GM12878 (cell line): ENCODE data around the gene MRPL37. TPM values are rescaled to one million over a fixed set of nuclear protein-coding genes. Genes with fewer than 3 reads are reported as not detected.

Experiments
- ATAC-seq: fragments of 200-7000 bp; cut with Tn5 transposase; 3 replicates; pipeline ENCODE4 v1.9.1; 2020; ENCODE audit warnings: mild to moderate bottlenecking, moderate library complexity
- BruUV-seq: library from RNA; stranded (reverse); fragments of 400-500 nt; replicated peaks from 2 replicates; lab custom pipeline; 2021; lab: Mats Ljungman, UMichigan
- CTCF ChIA-PET: fragments of 300-600 bp; sonication (Branson Sonifier 250); formaldehyde crosslinking; extraction: SDS; loops from one replicate; lab custom pipeline; 2021; ENCODE audit warnings: inconsistent platforms; lab: Yijun Ruan, JAX
- POLR2A ChIA-PET: fragments of 350-600 bp; formaldehyde crosslinking; extraction: SDS; loops from one replicate; lab custom pipeline; 2021; ENCODE audit warnings: inconsistent platforms; lab: Charles Lee
- RAD21 ChIA-PET: fragments of 300-600 bp; sonication (Branson Sonifier 250); formaldehyde crosslinking; loops from one replicate; lab custom pipeline; 2023; ENCODE audit warnings: antibody characterized with exemption; ENCODE audit not compliant: unreplicated experiment; lab: Charles Lee
- SMC1A ChIA-PET: fragments of 300-600 bp; sonication (Branson Sonifier 250); formaldehyde crosslinking; loops from one replicate; lab custom pipeline; 2023; ENCODE audit not compliant: unreplicated experiment, uncharacterized antibody; lab: Charles Lee
- DNase-seq: peaks from one replicate; pipeline ENCODE4 v3.0.0-alpha.2; 2011; ENCODE audit warnings: low read depth, low spot score
- FAIRE-seq: peaks from 3 replicates; lab custom pipeline; 2011; peaks lifted over from hg19 to GRCh38; lab: Jason Lieb, UNC
- H2AFZ ChIP-seq: 2 replicates; pipeline ENCODE4 v1.6.0; 2011; ENCODE audit warnings: low read depth, low read length, control low read depth; ENCODE audit not compliant: control insufficient read depth
- H3K27ac ChIP-seq: 2 replicates; pipeline ENCODE4 v1.5.1; 2011; ENCODE audit warnings: control low read depth; ENCODE audit not compliant: control insufficient read depth, insufficient read depth
- H3K27me3 ChIP-seq, 2 experiments: replicated peaks in 1 of 2; 2 replicates each; pipeline versions ENCODE4 v1.6.0 to v1.6.1; 2011; ENCODE audit warnings: low read length in 1 of 2; ENCODE audit not compliant: control insufficient read depth in 2 of 2, insufficient read depth in 2 of 2
- H3K36me3 ChIP-seq, 2 experiments: 2 replicates each; pipeline ENCODE4 v1.5.1; 2011; ENCODE audit warnings: low read length in 1 of 2; ENCODE audit not compliant: control insufficient read depth in 2 of 2, insufficient read depth in 2 of 2
- H3K4me1 ChIP-seq: 2 replicates; pipeline ENCODE4 v1.6.1; 2011; ENCODE audit warnings: mild to moderate bottlenecking, low read length, moderate library complexity, mixed read lengths; ENCODE audit not compliant: control insufficient read depth, insufficient read depth
- H3K4me2 ChIP-seq: 2 replicates; pipeline ENCODE4 v1.6.0; 2011; ENCODE audit warnings: control low read depth; ENCODE audit not compliant: control insufficient read depth, insufficient read depth
- H3K4me3 ChIP-seq: fragments of 200-600 bp; sonication (generic); 2 replicates; pipeline ENCODE4 v1.5.1; 2016
- H3K79me2 ChIP-seq: 2 replicates; pipeline ENCODE4 v1.6.0; 2011; ENCODE audit warnings: low read length; ENCODE audit not compliant: control insufficient read depth, insufficient read depth
- H3K9ac ChIP-seq: 2 replicates; pipeline ENCODE4 v1.8.0; 2011; ENCODE audit warnings: low read length, control low read depth, mixed read lengths; ENCODE audit not compliant: control insufficient read depth, insufficient read depth
- H3K9me3 ChIP-seq: replicated peaks from 3 replicates; pipeline ENCODE4 v1.5.1; 2011; ENCODE audit warnings: mild to moderate bottlenecking, low read length; ENCODE audit not compliant: control insufficient read depth, insufficient read depth
- H4K20me1 ChIP-seq: 2 replicates; pipeline ENCODE4 v1.6.0; 2011; ENCODE audit not compliant: control insufficient read depth, insufficient read depth
- BCL11A ChIP-seq: IDR thresholded peaks from 2 replicates; pipeline ENCODE4 v1.6.1; 2011; ENCODE audit warnings: low read depth, low read length
- BCL3 ChIP-seq: IDR thresholded peaks from 2 replicates; pipeline ENCODE4 v1.6.1; 2011; ENCODE audit warnings: borderline replicate concordance, low read depth, mild to moderate bottlenecking, moderate library complexity, low read length; ENCODE audit not compliant: insufficient read depth, poor library complexity, severe bottlenecking
- CBX3 ChIP-seq: fragments of 200-600 bp; sonication (generic); IDR thresholded peaks from 2 replicates; pipeline ENCODE4 v1.6.1; 2016; ENCODE audit warnings: low read depth, borderline replicate concordance
- GATAD2B ChIP-seq: fragments of 450-650 bp; conservative IDR thresholded peaks from 2 replicates; pipeline ENCODE4 v1.6.1; 2017; ENCODE audit warnings: low read depth, mild to moderate bottlenecking, moderate library complexity
- JUNB ChIP-seq: IDR thresholded peaks from 2 replicates; pipeline ENCODE4 v1.6.1; 2016; ENCODE audit warnings: antibody characterized with exemption, mild to moderate bottlenecking
- MEF2B ChIP-seq: fragments of 450-650 bp; IDR thresholded peaks from 2 replicates; pipeline ENCODE4 v1.6.1; 2018; ENCODE audit warnings: mild to moderate bottlenecking, moderate library complexity; ENCODE audit not compliant: partially characterized antibody, poor library complexity, severe bottlenecking
- PAX5 ChIP-seq: IDR thresholded peaks from 2 replicates; pipeline ENCODE4 v1.6.1; 2011; ENCODE audit warnings: low read depth, low read length, borderline replicate concordance
- RFX5 ChIP-seq: IDR thresholded peaks from 2 replicates; pipeline ENCODE4 v1.6.1; 2011; ENCODE audit warnings: low read depth, low read length, improper control_type of control experiment
- ZNF217 ChIP-seq: fragments of 450-650 bp; IDR thresholded peaks from 2 replicates; pipeline ENCODE4 v1.6.1; 2017; ENCODE audit warnings: antibody characterized with exemption, mild to moderate bottlenecking
- WGBS: methylation state at CpG from one replicate; pipeline ENCODE4 v1.1.6; 2016; ENCODE audit warnings: low lambda C conversion rate; ENCODE audit not compliant: insufficient replicate concordance, insufficient coverage; ENCODE audit errors: missing lambda C conversion rate; 5-methylcytosine and 5-hydroxymethylcytosine counted together
- in situ Hi-C: fragments of 300-500 bp; cut with MboI; formaldehyde crosslinking; loops from 9 replicates; pipeline ENCODE4 v1.14.3; 2018; ENCODE audit warnings: mixed read lengths
- intact Hi-C: fragments of 100-400 bp; cut with micrococcal nuclease; formaldehyde crosslinking; loops from one replicate; pipeline ENCODE4 v1.14.2; 2022; ENCODE audit not compliant: unreplicated experiment
- polyA plus RNA-seq, 11 experiments: library from polyadenylated mRNA; depleted of rRNA in 4 of 11; unstranded in 6 of 11; stranded (reverse) in 5 of 11; fragments of >200 nt; fragmentation: Nextera tagmentation in 4 of 11; fragmentation: Illumina TruSeq in 1 of 11; extraction: Ambion mirVana in 4 of 11; extraction: Trizol in 1 of 11; gene quantifications; 1 replicate in 1 of 11; 2 replicates in 10 of 11; pipeline versions ENCODE4 v1.2.1 to v1.2.3, GENCODE V29; 2011 to 2016; ENCODE audit warnings: inconsistent platforms in 2 of 11, missing spikeins in 2 of 11, low read depth in 1 of 11
- total RNA-seq, 4 experiments: library from RNA; depleted of rRNA in 3 of 4; stranded (reverse); fragments of >200 nt in 3 of 4; fragmentation: Illumina TruSeq in 1 of 4; extraction: Trizol in 1 of 4; gene quantifications; 2 replicates each; pipeline versions ENCODE4 v1.2.1 to v1.2.3, GENCODE V29; 2013 to 2021
- TF ChIP-seq, protein P1 (sequence below): IDR thresholded peaks from 2 replicates; pipeline ENCODE4 v1.6.1; 2011; ENCODE audit warnings: low read depth, low read length, improper control_type of control experiment, borderline replicate concordance
- TF ChIP-seq, protein P2 (sequence below): fragments of 450-650 bp; IDR thresholded peaks from 2 replicates; pipeline ENCODE4 v1.6.1; 2017; ENCODE audit warnings: mild to moderate bottlenecking
- TF ChIP-seq, protein P3 (sequence below): fragments of 450-650 bp; IDR thresholded peaks from 2 replicates; pipeline ENCODE4 v1.6.1; 2016; ENCODE audit warnings: mild to moderate bottlenecking

The MRPL37 gene
- total and polyA plus RNA-seq, 10 of the 15 experiments (the other 5 are each of a cell fraction or from before 2014, with no cell fraction given) = 41.4 to 217 (median 159) TPM

GRCh38 chr1:54257876-54258275 lies 57.9 kb downstream of the MRPL37 start:
- Histone ChIP-seq H3K4me2 (no peak overlapping the region), H3K9ac (no peak overlapping the region), H3K27ac (no peak overlapping the region), H3K36me3 (peaks cover 0 to 5% of the 10 kb centered on the region in 2 experiments; a peak in 3 of 4 replicates), H3K4me1 (no peaks in the 10 kb centered on the region), H3K4me3 (no peak overlapping the region), H3K9me3 (no peaks in the 10 kb centered on the region), H2AFZ (no peak overlapping the region), H3K79me2 (no peaks in the 10 kb centered on the region), H3K27me3 (no peaks in the 10 kb centered on the region), H4K20me1 (no peaks in the 10 kb centered on the region)
- intact Hi-C loops = no loop called here
- in situ Hi-C loops = no loop called here
- ATAC-seq (no peak), DNase-seq (no peak), FAIRE-seq (no peak)
- RAD21 ChIA-PET = no interaction called here
- TF ChIP-seq, protein P1, sequence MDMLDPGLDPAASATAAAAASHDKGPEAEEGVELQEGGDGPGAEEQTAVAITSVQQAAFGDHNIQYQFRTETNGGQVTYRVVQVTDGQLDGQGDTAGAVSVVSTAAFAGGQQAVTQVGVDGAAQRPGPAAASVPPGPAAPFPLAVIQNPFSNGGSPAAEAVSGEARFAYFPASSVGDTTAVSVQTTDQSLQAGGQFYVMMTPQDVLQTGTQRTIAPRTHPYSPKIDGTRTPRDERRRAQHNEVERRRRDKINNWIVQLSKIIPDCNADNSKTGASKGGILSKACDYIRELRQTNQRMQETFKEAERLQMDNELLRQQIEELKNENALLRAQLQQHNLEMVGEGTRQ = no peak
- TF ChIP-seq CBX3 = no peak
- TF ChIP-seq ZNF217 = no peak
- TF ChIP-seq RFX5 = no peak
- BruUV-seq = no TSS peak
- WGBS = 92% methylated on average over 23 of the region's 23 CpGs
- POLR2A ChIA-PET = no interaction called here
- SMC1A ChIA-PET = no interaction called here
- CTCF ChIA-PET = no interaction called here

- TF ChIP-seq, protein P2, sequence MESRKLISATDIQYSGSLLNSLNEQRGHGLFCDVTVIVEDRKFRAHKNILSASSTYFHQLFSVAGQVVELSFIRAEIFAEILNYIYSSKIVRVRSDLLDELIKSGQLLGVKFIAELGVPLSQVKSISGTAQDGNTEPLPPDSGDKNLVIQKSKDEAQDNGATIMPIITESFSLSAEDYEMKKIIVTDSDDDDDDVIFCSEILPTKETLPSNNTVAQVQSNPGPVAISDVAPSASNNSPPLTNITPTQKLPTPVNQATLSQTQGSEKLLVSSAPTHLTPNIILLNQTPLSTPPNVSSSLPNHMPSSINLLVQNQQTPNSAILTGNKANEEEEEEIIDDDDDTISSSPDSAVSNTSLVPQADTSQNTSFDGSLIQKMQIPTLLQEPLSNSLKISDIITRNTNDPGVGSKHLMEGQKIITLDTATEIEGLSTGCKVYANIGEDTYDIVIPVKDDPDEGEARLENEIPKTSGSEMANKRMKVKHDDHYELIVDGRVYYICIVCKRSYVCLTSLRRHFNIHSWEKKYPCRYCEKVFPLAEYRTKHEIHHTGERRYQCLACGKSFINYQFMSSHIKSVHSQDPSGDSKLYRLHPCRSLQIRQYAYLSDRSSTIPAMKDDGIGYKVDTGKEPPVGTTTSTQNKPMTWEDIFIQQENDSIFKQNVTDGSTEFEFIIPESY = no peak
- no peak for TF ChIP-seq PAX5
- TF ChIP-seq JUNB = no peak
- TF ChIP-seq BCL3 = no peak
- no peak for TF ChIP-seq MEF2B
- TF ChIP-seq BCL11A = no peak
- TF ChIP-seq GATAD2B = no peak
- TF ChIP-seq, protein P3, sequence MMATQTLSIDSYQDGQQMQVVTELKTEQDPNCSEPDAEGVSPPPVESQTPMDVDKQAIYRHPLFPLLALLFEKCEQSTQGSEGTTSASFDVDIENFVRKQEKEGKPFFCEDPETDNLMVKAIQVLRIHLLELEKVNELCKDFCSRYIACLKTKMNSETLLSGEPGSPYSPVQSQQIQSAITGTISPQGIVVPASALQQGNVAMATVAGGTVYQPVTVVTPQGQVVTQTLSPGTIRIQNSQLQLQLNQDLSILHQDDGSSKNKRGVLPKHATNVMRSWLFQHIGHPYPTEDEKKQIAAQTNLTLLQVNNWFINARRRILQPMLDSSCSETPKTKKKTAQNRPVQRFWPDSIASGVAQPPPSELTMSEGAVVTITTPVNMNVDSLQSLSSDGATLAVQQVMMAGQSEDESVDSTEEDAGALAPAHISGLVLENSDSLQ = no peak
- intact Hi-C loops = no loop called here
- Histone ChIP-seq H4K20me1 (no peaks in the 10 kb centered on the region), H3K4me3 (no peak overlapping the region), H3K27me3 (no peaks in the 10 kb centered on the region), H3K9me3 (no peaks in the 10 kb centered on the region), H3K9ac (no peak overlapping the region), H3K36me3 (peaks cover 0 to 2% of the 10 kb centered on the region in 2 experiments; a peak in 3 of 4 replicates), H3K4me1 (no peaks in the 10 kb centered on the region), H2AFZ (no peak overlapping the region), H3K79me2 (no peaks in the 10 kb centered on the region), H3K4me2 (no peak overlapping the region), H3K27ac (no peak overlapping the region)
- ATAC-seq (no peak), DNase-seq (no peak), FAIRE-seq (no peak)
- POLR2A ChIA-PET = no interaction called here
- RAD21 ChIA-PET = no interaction called here
- SMC1A ChIA-PET = no interaction called here
- no TSS peak for BruUV-seq
- CTCF ChIA-PET = no interaction called here
- in situ Hi-C loops = no loop called here
- WGBS = 89% methylated on average over 16 of the region's 16 CpGs
Observed at GRCh38 chr1:54259546-54260140, 59.7 kb downstream of the MRPL37 start.
